HG02840 (cell line): ENCODE measurements around the gene IL16.
"Not testable (repeated sequence)": the region's sequence is repeated elsewhere in the genome, so short reads cannot be mapped to it uniquely, and the experiment has no call there.

Source experiments
- ATAC-seq: cut with Tn5 transposase; IDR thresholded peaks from one replicate; pipeline ENCODE4 v1.9.1; 2021; ENCODE audit warnings: mild to moderate bottlenecking, moderate library complexity, moderate number of reproducible peaks; ENCODE audit not compliant: unreplicated experiment, low FRiP score

The IL16 gene

GRCh38 chr15:81196576-81197254 lies at the start of gene IL16:
Gene IL16 (plus strand): TSS chr15:81196879. CDS start chr15:81225400, 28,521 bp downstream.
- no peak for ATAC-seq

GRCh38 chr15:81151389-81151788 lies 45.3 kb upstream of the IL16 start:
- no peak for ATAC-seq

DNA sequence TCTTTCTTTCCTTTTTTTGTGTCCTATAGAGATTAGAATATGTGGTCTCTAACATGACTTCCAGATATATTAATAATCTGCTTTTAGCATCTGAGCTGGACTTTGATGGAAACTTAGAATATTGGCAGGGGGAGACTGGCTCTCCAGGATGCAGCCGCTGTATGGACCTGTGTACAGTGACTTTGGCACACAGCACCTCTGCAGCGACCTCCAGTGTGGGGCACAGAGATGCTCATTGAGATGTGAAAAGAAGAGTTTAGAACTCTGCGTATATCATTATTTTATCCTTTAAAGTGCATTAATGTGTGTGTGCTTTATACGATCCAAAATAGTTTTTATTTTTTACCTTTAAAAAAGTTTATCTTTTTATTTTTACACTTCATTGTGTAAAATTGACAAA lies 44.3 kb upstream of the IL16 start:
- ATAC-seq, result no peak

DNA sequence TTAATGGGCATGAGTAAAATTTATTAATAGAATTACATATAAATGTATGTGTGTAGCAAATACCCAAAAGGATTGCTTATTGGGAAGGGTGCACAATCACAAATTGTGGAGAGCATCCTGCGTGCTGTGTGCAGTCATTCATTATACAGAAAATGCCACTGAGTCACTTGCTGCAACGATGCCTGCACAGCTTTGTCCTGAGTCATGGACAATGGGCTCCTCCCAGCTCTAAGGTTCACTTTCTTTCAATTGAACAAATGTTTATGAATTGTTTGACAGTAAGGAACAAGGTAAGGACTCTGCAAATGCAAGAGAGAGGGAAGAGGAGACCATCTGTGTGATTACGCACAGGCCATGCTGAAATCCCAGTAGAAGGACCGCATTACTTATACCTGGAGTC lies 43.9 kb upstream of the IL16 start:
- no peak for ATAC-seq

DNA sequence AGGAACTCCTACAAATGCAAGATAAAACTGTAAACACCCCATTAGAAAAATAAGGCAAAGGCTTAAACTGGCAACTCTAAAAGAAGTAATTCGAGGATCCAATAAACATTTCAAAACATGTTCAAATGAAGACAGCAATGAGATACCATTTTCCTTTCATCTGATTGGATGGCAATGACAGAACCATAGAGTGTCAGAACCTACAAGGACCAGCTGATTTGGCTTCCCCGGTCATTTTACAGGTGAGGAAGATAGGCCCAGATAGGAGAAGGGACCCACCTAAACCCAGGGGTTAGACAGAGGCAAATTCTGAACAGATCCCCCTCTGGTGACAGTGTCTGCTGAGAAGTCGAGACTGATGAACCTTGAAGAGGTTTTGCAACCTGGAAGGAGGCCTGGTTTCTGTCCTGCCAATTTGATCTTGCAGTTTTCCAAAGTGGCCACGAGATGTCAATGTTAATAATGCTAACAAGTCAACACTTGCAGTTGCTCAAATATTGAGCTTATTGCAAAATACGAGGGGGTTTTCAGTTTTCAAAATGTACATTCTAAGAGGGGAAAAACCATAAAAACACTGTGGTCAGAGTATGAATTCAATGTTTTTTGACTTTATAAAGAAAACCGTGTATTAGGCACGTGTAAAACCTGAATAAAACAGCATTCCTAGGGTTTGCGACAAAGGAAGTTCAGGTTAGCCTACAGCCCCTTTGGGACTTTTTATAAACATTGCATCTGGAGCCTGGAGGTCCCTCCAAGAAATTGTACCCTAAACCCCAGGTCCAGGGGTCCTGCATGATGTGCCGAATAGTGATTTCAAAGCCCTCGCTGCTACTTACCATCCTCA lies 41.1 kb upstream of the IL16 start:
- no peak for ATAC-seq

- no peak for ATAC-seq
Measured at GRCh38 chr15:81156324-81156723, 40.4 kb upstream of the IL16 start.

GRCh38 chr15:81157195-81157938 lies 39.3 kb upstream of the IL16 start:
- ATAC-seq, result no peak

GRCh38 chr15:81157939-81158223 lies 38.8 kb upstream of the IL16 start:
- ATAC-seq, result no peak

DNA sequence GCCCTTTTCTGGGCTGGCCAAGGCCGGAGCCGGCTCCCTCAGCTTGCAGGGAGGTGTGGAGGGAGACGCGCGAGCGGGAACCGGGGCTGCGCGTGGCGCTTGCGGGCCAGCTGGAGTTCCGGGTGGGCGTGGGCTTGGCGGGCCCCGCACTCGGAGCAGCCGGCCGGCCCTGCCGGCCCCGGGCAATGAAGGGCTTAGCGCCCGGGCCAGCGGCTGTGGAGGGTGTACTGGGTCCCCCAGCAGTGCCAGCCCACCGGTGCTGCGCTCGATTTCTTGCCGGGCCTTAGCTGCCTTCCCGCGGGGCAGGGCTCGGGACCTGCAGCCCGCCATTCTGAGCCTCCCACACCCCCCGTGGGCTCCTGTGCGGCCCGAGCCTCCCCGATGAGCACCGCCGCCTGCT lies 38.1 kb upstream of the IL16 start:
- not testable (repeated sequence) for ATAC-seq

DNA sequence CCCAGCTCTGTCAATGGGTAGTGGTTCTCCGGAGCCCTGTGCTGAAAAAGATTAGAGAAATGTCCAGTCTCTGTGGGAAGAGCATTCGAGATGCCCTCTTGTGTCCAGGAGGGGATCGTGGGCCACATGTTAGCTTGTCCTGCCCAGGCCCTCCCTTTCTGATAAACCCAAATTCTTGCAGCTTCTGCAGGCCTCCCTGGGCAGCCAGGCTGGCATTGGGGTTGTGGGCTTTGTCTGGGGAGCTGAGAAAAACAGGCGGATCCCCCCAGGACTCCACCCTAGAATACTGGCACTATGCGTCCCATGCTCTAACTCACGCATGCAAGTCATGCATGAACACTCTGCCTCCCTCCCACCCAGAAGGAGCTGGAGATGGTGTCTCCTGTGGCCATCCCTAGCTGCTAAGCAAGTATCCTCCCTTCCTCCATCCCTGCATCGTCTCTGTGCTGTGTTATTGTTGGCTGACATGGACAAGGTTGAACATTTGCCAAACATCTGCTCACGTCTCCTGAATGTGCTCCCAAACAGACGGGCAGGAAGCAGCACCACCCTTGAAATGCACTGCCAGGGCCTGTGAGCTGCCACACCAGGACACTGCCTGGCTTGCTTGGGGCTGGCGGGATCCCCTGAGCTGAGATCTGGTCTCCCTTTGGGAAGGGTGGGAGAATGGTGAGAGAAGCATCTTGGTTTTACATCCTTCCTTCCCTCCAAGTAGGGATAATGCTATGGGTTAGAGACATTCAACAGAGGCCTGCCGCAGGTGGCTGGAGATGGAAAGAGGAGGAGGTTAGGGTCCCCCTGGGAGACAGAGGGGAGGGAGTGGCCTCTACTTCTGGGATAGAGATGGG lies 36.1 kb upstream of the IL16 start:
- ATAC-seq, result no peak

DNA sequence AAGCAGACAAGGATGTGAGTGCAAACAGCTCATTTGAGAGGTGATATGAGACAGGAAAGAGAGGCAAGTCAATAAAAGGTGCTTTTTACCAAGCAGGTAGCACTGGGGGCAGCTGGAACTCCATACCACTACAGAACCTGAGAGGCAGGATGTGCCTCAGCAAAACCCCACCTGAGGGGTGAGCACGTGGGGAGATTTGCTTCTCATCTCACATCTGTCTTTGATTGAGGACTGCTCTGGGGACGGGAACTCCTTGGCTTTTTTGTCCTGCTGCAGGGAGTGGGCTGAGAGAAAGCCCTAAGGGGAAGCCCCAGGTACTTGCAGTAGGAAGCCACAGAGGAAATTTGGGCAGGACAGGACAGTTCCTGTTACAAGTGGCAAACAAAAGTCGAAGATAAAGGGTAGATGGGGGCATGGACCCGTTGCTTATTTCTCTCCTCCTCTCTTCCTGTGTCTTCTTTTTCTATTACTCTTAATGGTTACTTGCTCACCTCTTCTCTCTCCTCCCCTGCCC lies 35.5 kb upstream of the IL16 start:
- ATAC-seq, result no peak

DNA sequence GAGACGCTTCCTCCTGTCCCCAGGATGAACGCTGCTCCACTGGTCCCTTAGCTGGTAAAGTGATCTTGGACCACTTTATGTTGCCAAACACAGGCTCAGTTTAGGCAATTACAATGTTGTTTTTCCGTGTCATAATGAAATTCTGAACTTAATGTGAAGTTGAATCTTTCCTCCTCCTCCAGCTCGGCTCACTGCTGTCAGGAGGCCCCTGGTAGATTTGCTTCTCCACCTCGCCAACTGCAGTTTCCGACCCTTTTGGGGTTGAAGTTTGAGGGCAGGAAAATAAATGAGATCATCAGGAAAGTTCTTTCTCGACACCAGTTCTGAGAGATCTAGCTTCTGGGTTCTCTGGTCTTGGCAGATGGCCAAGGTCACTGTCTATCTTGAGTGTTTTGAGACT lies 34.8 kb upstream of the IL16 start:
- no peak for ATAC-seq

GRCh38 chr15:81163961-81164800 lies 32.5 kb upstream of the IL16 start:
- no peak for ATAC-seq

- ATAC-seq, result no peak
Measured at GRCh38 chr15:81165535-81165934, 31.1 kb upstream of the IL16 start.

DNA sequence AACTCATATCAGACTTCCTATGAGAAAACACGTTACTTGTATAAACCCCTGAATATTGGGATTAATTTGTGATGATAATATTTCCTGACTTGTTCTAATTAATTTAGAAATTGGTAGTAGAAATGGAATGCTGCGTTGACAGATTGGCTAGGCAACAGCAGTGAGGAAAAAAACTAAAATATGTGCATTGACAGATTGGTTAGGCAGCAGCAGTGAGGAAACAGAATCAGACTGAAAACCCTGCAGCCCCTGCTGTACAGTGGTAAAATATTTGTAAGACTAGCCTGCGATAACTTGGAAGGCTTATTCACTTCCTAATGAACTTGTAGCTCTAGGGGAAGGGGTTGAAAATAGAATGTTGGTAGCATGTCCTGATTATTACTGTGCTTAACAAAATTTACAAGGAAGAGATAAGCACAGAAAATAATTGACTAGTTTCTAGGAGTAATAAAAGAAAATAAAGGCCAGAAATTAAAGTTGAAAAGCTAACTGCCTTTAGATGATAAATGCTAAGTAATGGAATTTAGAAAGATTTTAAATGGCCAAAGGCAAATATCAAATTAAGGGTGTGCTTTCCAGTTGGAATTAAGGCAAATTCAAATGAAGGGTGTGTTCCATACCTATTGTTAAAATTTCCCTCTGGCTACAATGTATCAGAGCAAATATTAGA lies 29.9 kb upstream of the IL16 start:
- ATAC-seq, result no peak

- no peak for ATAC-seq
Measured at GRCh38 chr15:81168131-81168526, 28.6 kb upstream of the IL16 start.

GRCh38 chr15:81168644-81169043 lies 28.0 kb upstream of the IL16 start:
- no peak for ATAC-seq

DNA sequence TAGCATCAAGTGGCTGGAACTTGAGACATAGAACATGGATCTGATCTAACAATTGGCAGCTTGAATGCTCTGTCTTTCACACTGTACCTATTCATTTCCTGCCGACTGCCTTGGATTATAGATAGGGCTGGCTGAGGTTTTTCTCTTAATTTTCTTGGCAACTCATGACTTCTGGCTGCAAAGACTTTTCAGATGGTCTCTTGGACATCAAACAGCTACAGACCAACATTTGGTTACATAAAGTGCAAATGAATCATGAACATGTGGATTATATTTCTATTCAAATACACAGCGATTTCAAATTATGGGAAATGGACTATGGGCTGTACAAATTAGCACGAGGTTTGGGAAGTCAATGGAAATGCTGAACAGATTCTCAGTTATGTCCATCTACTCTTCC lies 26.2 kb upstream of the IL16 start:
- no peak for ATAC-seq

DNA sequence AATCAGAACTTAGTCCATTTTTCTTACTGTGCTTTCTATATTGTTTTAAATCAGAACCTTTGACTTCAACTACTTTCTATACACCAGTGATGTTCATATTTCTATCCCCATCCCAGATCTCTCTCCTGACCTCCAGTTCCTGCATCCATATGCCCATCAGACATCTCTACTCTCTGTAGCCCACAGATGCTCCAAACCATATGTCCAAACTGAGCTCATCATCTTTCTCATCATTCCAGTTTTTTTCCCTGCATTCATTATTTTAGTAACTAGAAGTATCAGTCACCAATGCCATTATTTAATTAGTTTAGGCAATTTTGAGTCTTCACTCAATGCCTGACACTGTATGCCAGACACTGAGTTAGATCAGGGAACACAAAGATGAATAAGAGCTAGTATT lies 25.4 kb upstream of the IL16 start:
- ATAC-seq, result no peak
